Measurements from ENCODE around the gene MTA3.

DNA sequence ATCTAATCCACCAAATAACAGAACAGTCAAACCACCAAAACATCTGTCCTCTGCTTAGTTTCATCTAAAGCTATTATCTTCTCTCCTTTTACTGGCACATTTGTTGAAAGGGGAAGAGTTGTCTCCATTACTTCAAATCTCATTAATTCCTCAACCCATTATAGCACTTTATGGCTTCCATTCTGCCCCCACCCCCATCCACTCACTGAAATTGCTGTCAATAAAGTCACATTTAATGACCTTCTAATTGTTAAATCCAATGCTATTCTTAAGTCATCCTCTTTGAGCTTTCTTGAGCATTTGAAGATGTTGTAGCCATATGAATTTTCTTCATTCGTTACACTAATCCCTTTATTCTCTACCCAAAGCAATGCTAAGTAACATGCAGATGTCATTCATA, 190.3 kb downstream of the MTA3 start:
- TF ChIP-seq, protein P1, sequence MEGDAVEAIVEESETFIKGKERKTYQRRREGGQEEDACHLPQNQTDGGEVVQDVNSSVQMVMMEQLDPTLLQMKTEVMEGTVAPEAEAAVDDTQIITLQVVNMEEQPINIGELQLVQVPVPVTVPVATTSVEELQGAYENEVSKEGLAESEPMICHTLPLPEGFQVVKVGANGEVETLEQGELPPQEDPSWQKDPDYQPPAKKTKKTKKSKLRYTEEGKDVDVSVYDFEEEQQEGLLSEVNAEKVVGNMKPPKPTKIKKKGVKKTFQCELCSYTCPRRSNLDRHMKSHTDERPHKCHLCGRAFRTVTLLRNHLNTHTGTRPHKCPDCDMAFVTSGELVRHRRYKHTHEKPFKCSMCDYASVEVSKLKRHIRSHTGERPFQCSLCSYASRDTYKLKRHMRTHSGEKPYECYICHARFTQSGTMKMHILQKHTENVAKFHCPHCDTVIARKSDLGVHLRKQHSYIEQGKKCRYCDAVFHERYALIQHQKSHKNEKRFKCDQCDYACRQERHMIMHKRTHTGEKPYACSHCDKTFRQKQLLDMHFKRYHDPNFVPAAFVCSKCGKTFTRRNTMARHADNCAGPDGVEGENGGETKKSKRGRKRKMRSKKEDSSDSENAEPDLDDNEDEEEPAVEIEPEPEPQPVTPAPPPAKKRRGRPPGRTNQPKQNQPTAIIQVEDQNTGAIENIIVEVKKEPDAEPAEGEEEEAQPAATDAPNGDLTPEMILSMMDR (IDR thresholded peaks at IDR 0.05; ENCODE audit: insufficient read depth, low read length), result no peak
- TF ChIP-seq POLR2AphosphoS5 (IDR thresholded peaks at IDR 0.05; ENCODE audit: low read depth), result no peak
- TF ChIP-seq, protein P2, sequence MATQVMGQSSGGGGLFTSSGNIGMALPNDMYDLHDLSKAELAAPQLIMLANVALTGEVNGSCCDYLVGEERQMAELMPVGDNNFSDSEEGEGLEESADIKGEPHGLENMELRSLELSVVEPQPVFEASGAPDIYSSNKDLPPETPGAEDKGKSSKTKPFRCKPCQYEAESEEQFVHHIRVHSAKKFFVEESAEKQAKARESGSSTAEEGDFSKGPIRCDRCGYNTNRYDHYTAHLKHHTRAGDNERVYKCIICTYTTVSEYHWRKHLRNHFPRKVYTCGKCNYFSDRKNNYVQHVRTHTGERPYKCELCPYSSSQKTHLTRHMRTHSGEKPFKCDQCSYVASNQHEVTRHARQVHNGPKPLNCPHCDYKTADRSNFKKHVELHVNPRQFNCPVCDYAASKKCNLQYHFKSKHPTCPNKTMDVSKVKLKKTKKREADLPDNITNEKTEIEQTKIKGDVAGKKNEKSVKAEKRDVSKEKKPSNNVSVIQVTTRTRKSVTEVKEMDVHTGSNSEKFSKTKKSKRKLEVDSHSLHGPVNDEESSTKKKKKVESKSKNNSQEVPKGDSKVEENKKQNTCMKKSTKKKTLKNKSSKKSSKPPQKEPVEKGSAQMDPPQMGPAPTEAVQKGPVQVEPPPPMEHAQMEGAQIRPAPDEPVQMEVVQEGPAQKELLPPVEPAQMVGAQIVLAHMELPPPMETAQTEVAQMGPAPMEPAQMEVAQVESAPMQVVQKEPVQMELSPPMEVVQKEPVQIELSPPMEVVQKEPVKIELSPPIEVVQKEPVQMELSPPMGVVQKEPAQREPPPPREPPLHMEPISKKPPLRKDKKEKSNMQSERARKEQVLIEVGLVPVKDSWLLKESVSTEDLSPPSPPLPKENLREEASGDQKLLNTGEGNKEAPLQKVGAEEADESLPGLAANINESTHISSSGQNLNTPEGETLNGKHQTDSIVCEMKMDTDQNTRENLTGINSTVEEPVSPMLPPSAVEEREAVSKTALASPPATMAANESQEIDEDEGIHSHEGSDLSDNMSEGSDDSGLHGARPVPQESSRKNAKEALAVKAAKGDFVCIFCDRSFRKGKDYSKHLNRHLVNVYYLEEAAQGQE (IDR thresholded peaks at IDR 0.05; ENCODE audit: insufficient replicate concordance, low read depth), result no peak
- TF ChIP-seq GABPA (IDR thresholded peaks at IDR 0.05; ENCODE audit: low read depth), result no peak
